Liver (tissue), 3 donors: ENCODE results near the gene IKBKG.
"Not testable (repeated sequence)": the region's sequence is repeated elsewhere in the genome, so short reads cannot be mapped to it uniquely, and the experiment has no call there.

Experiments used
- GABPA ChIP-seq, 2 donors: IDR thresholded peaks in 1 of 2; conservative IDR thresholded peaks in 1 of 2; 2 replicates each; pipeline ENCODE4 v1.6.1; 2016; ENCODE audit warnings: antibody characterized with exemption in 2 of 2, mild to moderate bottlenecking in 1 of 2, moderate library complexity in 1 of 2
- HNF4A ChIP-seq, 2 donors: conservative IDR thresholded peaks; 2 replicates each; pipeline ENCODE4 v1.6.1; 2016; ENCODE audit warnings: antibody characterized with exemption in 2 of 2, mild to moderate bottlenecking in 2 of 2
- HNF4G ChIP-seq: IDR thresholded peaks from 2 replicates; pipeline ENCODE4 v1.6.1; 2016; ENCODE audit warnings: antibody characterized with exemption
- RAD21 ChIP-seq, 2 donors: IDR thresholded peaks; 2 replicates each; pipeline ENCODE4 v1.6.1; 2016; ENCODE audit warnings: antibody characterized with exemption in 2 of 2, mild to moderate bottlenecking in 2 of 2
- RXRA ChIP-seq, 2 donors: IDR thresholded peaks; 2 replicates each; pipeline ENCODE4 v1.6.1; 2017 to 2018; ENCODE audit warnings: antibody characterized with exemption in 2 of 2, mild to moderate bottlenecking in 1 of 2
- SP1 ChIP-seq: IDR thresholded peaks from 2 replicates; pipeline ENCODE4 v1.6.1; 2018; ENCODE audit warnings: antibody characterized with exemption, mild to moderate bottlenecking
- TAF1 ChIP-seq: conservative IDR thresholded peaks from 2 replicates; pipeline ENCODE4 v1.6.1; 2016; ENCODE audit warnings: antibody characterized with exemption, mild to moderate bottlenecking
- YY1 ChIP-seq: IDR thresholded peaks from 2 replicates; pipeline ENCODE4 v1.6.1; 2016; ENCODE audit warnings: antibody characterized with exemption, mild to moderate bottlenecking
- TF ChIP-seq, protein P1 (sequence below): fragments of 150-350 bp; IDR thresholded peaks from 2 replicates; pipeline ENCODE4 v1.5.1; 2017; ENCODE audit warnings: improper control_type of control experiment, low read depth, low read length; ENCODE audit not compliant: missing input control
- TF ChIP-seq, protein P2 (sequence below): IDR thresholded peaks from 2 replicates; pipeline ENCODE4 v1.6.1; 2016; ENCODE audit warnings: antibody characterized with exemption
- TF ChIP-seq, protein P3 (sequence below): IDR thresholded peaks from 2 replicates; pipeline ENCODE4 v1.6.1; 2016; ENCODE audit warnings: antibody characterized with exemption, mild to moderate bottlenecking
- TF ChIP-seq, protein P4 (sequence below): IDR thresholded peaks from 2 replicates; pipeline ENCODE4 v1.6.1; 2016; ENCODE audit warnings: antibody characterized with exemption
- donor health status: healthy.
- donor health status: healthy.

DNA sequence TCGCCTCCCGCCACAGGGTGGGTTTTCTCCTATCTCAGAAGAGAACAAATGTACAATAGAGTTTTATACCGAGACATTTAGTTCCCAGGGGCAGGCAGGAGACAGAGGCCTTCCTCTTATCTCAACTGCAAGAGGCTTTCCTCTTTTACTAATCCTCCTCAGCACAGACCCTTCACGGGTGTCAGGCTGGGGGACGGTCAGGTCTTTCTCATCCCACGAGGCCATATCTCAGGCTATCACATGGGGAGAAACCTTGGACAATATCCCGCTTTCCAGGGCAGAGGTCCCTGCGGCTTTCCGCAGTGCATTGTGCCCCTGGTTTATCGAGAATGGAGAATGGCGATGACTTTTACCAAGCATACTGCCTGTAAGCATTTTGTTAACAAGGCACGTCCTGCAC, 61.4 kb downstream of the IKBKG start:
- TF ChIP-seq, protein P1, sequence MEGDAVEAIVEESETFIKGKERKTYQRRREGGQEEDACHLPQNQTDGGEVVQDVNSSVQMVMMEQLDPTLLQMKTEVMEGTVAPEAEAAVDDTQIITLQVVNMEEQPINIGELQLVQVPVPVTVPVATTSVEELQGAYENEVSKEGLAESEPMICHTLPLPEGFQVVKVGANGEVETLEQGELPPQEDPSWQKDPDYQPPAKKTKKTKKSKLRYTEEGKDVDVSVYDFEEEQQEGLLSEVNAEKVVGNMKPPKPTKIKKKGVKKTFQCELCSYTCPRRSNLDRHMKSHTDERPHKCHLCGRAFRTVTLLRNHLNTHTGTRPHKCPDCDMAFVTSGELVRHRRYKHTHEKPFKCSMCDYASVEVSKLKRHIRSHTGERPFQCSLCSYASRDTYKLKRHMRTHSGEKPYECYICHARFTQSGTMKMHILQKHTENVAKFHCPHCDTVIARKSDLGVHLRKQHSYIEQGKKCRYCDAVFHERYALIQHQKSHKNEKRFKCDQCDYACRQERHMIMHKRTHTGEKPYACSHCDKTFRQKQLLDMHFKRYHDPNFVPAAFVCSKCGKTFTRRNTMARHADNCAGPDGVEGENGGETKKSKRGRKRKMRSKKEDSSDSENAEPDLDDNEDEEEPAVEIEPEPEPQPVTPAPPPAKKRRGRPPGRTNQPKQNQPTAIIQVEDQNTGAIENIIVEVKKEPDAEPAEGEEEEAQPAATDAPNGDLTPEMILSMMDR: not testable (repeated sequence)
- TF ChIP-seq, protein P2, sequence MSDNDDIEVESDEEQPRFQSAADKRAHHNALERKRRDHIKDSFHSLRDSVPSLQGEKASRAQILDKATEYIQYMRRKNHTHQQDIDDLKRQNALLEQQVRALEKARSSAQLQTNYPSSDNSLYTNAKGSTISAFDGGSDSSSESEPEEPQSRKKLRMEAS: not testable (repeated sequence)
- TF ChIP-seq HNF4G; GABPA (IDR thresholded peaks at IDR 0.05 in 1 of 2, conservative IDR thresholded peaks at IDR 0.05 in 1 of 2); TAF1; RAD21 (IDR thresholded peaks at IDR 0.05); RXRA (IDR thresholded peaks at IDR 0.05); YY1; SP1; HNF4A (conservative IDR thresholded peaks at IDR 0.05): not testable (repeated sequence)
- TF ChIP-seq, protein P3, sequence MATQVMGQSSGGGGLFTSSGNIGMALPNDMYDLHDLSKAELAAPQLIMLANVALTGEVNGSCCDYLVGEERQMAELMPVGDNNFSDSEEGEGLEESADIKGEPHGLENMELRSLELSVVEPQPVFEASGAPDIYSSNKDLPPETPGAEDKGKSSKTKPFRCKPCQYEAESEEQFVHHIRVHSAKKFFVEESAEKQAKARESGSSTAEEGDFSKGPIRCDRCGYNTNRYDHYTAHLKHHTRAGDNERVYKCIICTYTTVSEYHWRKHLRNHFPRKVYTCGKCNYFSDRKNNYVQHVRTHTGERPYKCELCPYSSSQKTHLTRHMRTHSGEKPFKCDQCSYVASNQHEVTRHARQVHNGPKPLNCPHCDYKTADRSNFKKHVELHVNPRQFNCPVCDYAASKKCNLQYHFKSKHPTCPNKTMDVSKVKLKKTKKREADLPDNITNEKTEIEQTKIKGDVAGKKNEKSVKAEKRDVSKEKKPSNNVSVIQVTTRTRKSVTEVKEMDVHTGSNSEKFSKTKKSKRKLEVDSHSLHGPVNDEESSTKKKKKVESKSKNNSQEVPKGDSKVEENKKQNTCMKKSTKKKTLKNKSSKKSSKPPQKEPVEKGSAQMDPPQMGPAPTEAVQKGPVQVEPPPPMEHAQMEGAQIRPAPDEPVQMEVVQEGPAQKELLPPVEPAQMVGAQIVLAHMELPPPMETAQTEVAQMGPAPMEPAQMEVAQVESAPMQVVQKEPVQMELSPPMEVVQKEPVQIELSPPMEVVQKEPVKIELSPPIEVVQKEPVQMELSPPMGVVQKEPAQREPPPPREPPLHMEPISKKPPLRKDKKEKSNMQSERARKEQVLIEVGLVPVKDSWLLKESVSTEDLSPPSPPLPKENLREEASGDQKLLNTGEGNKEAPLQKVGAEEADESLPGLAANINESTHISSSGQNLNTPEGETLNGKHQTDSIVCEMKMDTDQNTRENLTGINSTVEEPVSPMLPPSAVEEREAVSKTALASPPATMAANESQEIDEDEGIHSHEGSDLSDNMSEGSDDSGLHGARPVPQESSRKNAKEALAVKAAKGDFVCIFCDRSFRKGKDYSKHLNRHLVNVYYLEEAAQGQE: not testable (repeated sequence)
- TF ChIP-seq, protein P4, sequence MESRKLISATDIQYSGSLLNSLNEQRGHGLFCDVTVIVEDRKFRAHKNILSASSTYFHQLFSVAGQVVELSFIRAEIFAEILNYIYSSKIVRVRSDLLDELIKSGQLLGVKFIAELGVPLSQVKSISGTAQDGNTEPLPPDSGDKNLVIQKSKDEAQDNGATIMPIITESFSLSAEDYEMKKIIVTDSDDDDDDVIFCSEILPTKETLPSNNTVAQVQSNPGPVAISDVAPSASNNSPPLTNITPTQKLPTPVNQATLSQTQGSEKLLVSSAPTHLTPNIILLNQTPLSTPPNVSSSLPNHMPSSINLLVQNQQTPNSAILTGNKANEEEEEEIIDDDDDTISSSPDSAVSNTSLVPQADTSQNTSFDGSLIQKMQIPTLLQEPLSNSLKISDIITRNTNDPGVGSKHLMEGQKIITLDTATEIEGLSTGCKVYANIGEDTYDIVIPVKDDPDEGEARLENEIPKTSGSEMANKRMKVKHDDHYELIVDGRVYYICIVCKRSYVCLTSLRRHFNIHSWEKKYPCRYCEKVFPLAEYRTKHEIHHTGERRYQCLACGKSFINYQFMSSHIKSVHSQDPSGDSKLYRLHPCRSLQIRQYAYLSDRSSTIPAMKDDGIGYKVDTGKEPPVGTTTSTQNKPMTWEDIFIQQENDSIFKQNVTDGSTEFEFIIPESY: not testable (repeated sequence)
